ENCODE measurements around the gene ITGB8.

The ITGB8 gene

GRCh38 chr7:20432071-20432470, 101.4 kb downstream of the ITGB8 start:
- DNase-seq, result no peak

DNA sequence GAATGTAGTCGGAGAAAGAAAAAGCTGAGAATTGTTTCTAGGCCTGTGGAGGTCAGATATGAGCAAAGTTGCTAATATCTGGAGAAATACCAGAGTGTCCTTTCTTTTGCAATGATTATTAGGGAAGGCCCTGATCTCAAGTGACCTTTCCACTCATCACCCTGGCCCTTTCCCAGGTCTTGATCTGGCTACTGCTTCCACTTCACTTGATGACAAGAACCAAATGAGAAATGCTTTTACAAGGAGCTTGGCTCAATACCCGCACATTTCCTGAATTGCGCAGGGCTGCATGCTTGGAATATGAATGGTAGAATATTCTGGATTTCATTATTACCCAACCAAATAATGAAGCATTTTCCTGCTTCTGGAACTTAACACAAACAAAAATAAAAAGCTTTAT, 104.6 kb downstream of the ITGB8 start:
- DNase-seq, result peak; percentile 8

DNA sequence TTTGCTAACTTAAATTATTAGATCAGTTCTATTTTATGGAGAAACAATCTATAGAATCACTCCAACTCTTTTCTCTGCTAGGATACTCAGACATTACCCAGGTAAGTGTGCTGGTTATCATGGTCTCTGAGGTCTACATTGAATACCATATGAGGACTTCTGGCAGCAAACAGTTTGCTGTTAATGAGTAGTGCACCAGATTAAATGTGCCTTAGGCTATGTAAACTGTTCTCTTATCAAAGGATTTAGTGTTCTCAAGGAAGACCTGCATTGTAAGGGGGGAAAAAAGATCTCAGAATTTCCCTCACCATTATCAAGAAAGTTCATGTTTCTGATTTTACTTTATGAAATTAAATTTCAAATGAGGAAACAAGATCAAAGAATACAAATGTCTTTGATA, 107.5 kb downstream of the ITGB8 start:
- no peak for DNase-seq

DNA sequence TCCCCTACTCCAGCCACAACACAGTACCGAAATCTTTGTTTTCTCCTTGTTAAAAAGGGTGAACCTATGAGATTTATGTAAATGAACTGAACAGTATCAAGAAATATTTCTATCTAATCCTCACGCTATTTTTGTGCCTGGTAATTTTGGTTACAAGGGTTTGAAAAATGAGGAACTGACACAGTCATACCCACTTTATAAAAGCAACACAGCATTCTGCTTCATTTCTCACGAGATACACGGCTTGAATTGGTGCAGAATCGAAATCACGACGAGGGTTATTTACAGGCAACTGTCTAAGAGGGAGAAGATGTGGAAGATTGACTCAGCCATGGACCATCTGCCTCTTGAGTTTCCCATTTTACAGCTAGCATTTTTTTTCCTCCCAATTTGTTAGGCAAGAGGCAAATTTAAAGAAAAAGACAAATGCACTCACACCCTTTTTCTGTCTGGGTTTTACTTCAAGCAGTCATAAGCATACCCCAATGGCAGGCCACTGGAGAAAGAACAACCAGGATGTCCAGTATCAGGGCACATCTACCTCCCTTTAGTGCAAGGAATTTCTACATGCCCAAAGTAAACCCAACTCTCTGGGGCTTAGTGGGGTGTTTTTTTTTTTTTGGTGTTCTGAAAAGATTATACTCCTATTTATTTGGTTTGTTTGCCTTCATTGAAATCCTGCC, 108.1 kb downstream of the ITGB8 start:
- no peak for DNase-seq

DNA sequence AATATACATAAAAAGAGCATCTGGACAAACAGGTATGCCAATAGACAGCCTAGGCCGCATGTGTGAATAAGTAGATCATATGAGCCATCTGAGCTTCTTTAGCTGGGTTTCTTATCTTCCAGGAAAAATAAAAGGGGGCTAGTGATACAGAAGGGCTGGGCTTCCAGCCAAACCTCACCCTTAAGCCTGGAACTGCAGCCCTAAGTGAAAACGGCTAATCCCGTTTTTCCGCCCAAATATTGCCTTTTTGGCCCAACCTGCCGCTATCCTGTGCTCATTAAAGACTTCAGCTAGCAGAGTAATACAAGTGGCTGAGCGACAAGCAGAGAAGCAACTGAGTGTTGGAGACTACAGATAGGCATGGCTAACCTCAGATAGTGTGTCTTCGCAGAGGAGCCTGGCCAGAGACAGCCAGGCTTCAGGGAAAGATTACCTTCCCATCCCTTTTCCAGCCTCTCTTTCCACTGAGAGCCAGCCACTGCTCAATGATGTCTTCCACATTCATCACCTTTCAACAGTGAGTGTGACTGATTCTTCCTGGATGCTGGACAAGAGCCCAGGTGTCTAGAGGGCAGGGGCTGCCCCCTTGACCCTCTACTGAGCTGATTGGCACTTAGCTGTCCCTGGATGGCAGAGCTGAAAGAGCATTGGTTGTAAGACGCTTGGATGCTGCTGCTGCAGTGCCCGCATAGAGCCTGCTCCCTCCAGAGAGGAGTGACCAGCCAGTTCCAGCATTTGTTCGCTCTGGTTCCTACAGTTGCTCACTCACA, 108.9 kb downstream of the ITGB8 start:
- DNase-seq, result no peak

- DNase-seq, result peak; percentile 14
Observed at GRCh38 chr7:20440472-20441105, 109.9 kb downstream of the ITGB8 start.

- no peak for DNase-seq
Observed at GRCh38 chr7:20441346-20441745, 110.6 kb downstream of the ITGB8 start.

- DNase-seq, result no peak
Observed at GRCh38 chr7:20441991-20442441, 111.3 kb downstream of the ITGB8 start.

GRCh38 chr7:20442951-20443350, 112.3 kb downstream of the ITGB8 start:
- no peak for DNase-seq

- peak; percentile 21 for DNase-seq
Observed at GRCh38 chr7:20444030-20444800, 113.5 kb downstream of the ITGB8 start.

DNA sequence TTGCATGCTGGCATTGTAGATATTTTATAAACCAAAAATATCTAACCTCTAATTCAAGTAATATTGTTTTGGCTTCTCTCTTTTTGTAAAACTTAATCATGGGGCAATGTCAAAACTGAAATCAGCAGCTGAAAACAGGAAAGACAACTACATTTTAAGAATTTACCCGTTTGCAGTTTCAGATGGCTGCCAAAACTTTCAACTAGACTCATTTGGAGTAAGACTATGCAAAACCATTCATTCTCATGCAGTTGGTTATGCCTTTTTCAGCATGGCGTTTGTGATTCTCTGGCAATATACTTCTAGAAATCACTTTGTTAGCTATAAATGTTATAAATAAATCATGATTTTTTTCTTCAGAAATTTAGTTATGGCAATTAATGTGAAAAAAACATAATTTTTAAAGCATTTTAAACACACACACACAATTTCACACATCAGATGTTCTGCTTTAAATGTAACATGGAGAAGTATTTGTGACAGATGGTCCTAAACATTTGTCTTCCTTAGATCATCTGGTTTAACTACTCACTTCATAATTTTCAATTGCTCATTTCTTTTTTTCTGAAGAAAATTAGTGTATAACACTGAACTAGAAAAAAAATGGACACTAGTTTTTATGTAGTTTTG, 116.4 kb downstream of the ITGB8 start:
- DNase-seq, result no peak

- no peak for DNase-seq
Observed at GRCh38 chr7:20449176-20449575, 118.5 kb downstream of the ITGB8 start.

- DNase-seq, result no peak
Observed at GRCh38 chr7:20450536-20450935, 119.8 kb downstream of the ITGB8 start.

DNA sequence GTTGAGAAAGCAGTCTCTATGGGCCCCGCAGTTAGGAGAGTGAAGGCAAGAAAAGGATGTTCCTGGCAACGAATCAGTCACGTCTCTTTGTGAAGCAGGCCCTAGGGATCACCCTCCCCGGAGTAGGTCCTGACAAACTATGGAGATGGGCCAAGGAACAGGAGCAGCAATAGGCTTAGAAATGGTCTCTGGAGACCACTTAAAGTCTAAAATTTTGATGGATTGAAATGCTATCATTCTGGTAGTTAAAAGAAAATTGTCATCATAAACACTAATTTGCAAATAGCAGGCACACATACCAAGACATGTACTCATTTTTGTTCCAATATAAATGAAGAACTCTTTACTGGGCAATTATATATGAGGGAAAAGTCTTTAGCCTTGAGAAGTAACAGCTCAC, 123.5 kb downstream of the ITGB8 start:
- DNase-seq, result no peak

- no peak for DNase-seq
Observed at GRCh38 chr7:20456701-20457100, 126.0 kb downstream of the ITGB8 start.

GRCh38 chr7:20458521-20458920, 127.8 kb downstream of the ITGB8 start:
- DNase-seq, result no peak

- no peak for DNase-seq
Observed at GRCh38 chr7:20459419-20459818, 128.7 kb downstream of the ITGB8 start.

- DNase-seq, result no peak
Observed at GRCh38 chr7:20464891-20465290, 134.2 kb downstream of the ITGB8 start.
